Measurements from ENCODE around the gene ARSD. TPM values are rescaled to one million over a fixed set of nuclear protein-coding genes. Genes with fewer than 3 reads are reported as not detected.

ARSD gene
- total RNA-seq, 1 experiment from 2014 or later, result 8.0 TPM

GRCh38 chrX:2870650-2871049, 58.5 kb downstream of the ARSD start:
- H3K9ac ChIP-seq (ENCODE audit: low read length), result no peak overlapping the region
- no peak overlapping the region for H3K27ac ChIP-seq (ENCODE audit: low read depth, low read length)
- H3K4me3 ChIP-seq (replicated peaks in 1 of 2; ENCODE audit: low read depth in 1 of 2, low read length in 2 of 2), result no peak overlapping the region
- H3K27me3 ChIP-seq (ENCODE audit: insufficient read depth, low read length), result no peaks in the 10 kb centered on the region
- ChIA-PET CTCF (no interaction called here), RAD21 (ENCODE audit: low non-redundant PET in 1 of 2, low total read pairs in 2 of 2, uncharacterized antibody in 2 of 2, unreplicated experiment in 2 of 2) (no interaction called here), POLR2A (no interaction called here)
- no peak for ATAC-seq
- peaks cover 0 to 3% of the 10 kb centered on the region in 2 experiments; a peak in 1 of 4 replicates for H3K4me1 ChIP-seq (ENCODE audit: control insufficient read depth in 1 of 2, insufficient read depth in 2 of 2, low read length in 2 of 2)
- H3K9me3 ChIP-seq (ENCODE audit: control insufficient read depth in 1 of 2, insufficient read depth in 1 of 2, low read depth in 1 of 2, low read length in 2 of 2), result no peaks in the 10 kb centered on the region
- intact Hi-C loops (cut with micrococcal nuclease), result loop anchor here (10.0 kb wide), 1 partner anchor 764 kb away; no protein-coding TSS in a partner anchor
- no peak overlapping the region for H3K4me2 ChIP-seq (ENCODE audit: low read length)
- no peaks in the 10 kb centered on the region for H4K20me1 ChIP-seq (ENCODE audit: insufficient read depth)
- no peaks in the 10 kb centered on the region for H3K9me2 ChIP-seq (ENCODE audit: insufficient read depth)
- H2AFZ ChIP-seq (ENCODE audit: low read depth, low read length, poor library complexity, severe bottlenecking), result no peak overlapping the region
- H3K79me2 ChIP-seq (ENCODE audit: insufficient read depth, low read length), result no peaks in the 10 kb centered on the region
- no peak for DNase-seq (ENCODE audit: low read depth, low spot score)
- TF ChIP-seq ELF1 (IDR thresholded peaks at IDR 0.05; ENCODE audit: borderline replicate concordance, low read depth) (no peak), YY1 (IDR thresholded peaks at IDR 0.05; ENCODE audit: extremely low read depth, insufficient replicate concordance, low read depth, low read length) (no peak), JUND (IDR thresholded peaks at IDR 0.05) (no peak), EZH2 (IDR thresholded peaks at IDR 0.05) (no peak)
- H3K36me3 ChIP-seq (ENCODE audit: control insufficient read depth in 1 of 2, insufficient read depth in 2 of 2, low read length in 2 of 2), result no peaks in the 10 kb centered on the region
- no TSS peak for BruUV-seq (replicated peaks)

- no TSS peak for BruUV-seq (replicated peaks)
Observed at GRCh38 chrX:2867206-2867605, 61.9 kb downstream of the ARSD start.

More at GRCh38 chrX:2867206-2867605, 61.9 kb downstream of the ARSD start:
- no peak overlapping the region for H3K9ac ChIP-seq (ENCODE audit: low read length)
- CTCF ChIA-PET, result no interaction called here
- no peaks in the 10 kb centered on the region for H3K79me2 ChIP-seq (ENCODE audit: insufficient read depth, low read length)
- H3K27ac ChIP-seq (ENCODE audit: low read depth, low read length), result no peak overlapping the region
- H3K4me1 ChIP-seq (ENCODE audit: control insufficient read depth in 1 of 2, insufficient read depth in 2 of 2, low read length in 2 of 2), result no peaks in the 10 kb centered on the region
- no peaks in the 10 kb centered on the region for H3K36me3 ChIP-seq (ENCODE audit: control insufficient read depth in 1 of 2, insufficient read depth in 2 of 2, low read length in 2 of 2)
- no peak overlapping the region for H2AFZ ChIP-seq (ENCODE audit: low read depth, low read length, poor library complexity, severe bottlenecking)
- TF ChIP-seq YY1 (IDR thresholded peaks at IDR 0.05; ENCODE audit: extremely low read depth, insufficient replicate concordance, low read depth, low read length) (no peak), ATF3 (IDR thresholded peaks at IDR 0.05) (no peak), EZH2phosphoT487 (IDR thresholded peaks at IDR 0.05; ENCODE audit: borderline replicate concordance) (no peak), ZNF274 (IDR thresholded peaks at IDR 0.05; ENCODE audit: low read depth, low read length) (no peak), POLR2A (IDR thresholded peaks at IDR 0.05; ENCODE audit: borderline replicate concordance, extremely low read depth, insufficient read depth, insufficient read length) (no peak), CBX3 (IDR thresholded peaks at IDR 0.05; ENCODE audit: low read depth) (no peak)
- TF ChIP-seq, protein P1, sequence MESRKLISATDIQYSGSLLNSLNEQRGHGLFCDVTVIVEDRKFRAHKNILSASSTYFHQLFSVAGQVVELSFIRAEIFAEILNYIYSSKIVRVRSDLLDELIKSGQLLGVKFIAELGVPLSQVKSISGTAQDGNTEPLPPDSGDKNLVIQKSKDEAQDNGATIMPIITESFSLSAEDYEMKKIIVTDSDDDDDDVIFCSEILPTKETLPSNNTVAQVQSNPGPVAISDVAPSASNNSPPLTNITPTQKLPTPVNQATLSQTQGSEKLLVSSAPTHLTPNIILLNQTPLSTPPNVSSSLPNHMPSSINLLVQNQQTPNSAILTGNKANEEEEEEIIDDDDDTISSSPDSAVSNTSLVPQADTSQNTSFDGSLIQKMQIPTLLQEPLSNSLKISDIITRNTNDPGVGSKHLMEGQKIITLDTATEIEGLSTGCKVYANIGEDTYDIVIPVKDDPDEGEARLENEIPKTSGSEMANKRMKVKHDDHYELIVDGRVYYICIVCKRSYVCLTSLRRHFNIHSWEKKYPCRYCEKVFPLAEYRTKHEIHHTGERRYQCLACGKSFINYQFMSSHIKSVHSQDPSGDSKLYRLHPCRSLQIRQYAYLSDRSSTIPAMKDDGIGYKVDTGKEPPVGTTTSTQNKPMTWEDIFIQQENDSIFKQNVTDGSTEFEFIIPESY (IDR thresholded peaks at IDR 0.05; ENCODE audit: extremely low read depth, insufficient replicate concordance, low read length), result no peak
- no peak for DNase-seq (ENCODE audit: low read depth, low spot score)
- H3K4me3 ChIP-seq (replicated peaks in 1 of 2; ENCODE audit: low read depth in 1 of 2, low read length in 2 of 2), result no peak overlapping the region
- H3K9me2 ChIP-seq (ENCODE audit: insufficient read depth), result no peaks in the 10 kb centered on the region
- ATAC-seq, result no peak
- POLR2A ChIA-PET, result no interaction called here
- intact Hi-C loops (cut with micrococcal nuclease), result no loop called here
- H3K9me3 ChIP-seq (ENCODE audit: control insufficient read depth in 1 of 2, insufficient read depth in 1 of 2, low read depth in 1 of 2, low read length in 2 of 2), result no peaks in the 10 kb centered on the region
- no peaks in the 10 kb centered on the region for H4K20me1 ChIP-seq (ENCODE audit: insufficient read depth)
- no peaks in the 10 kb centered on the region for H3K27me3 ChIP-seq (ENCODE audit: insufficient read depth, low read length)
- no peak overlapping the region for H3K4me2 ChIP-seq (ENCODE audit: low read length)
- RAD21 ChIA-PET (ENCODE audit: low non-redundant PET in 1 of 2, low total read pairs in 2 of 2, uncharacterized antibody in 2 of 2, unreplicated experiment in 2 of 2), result no interaction called here

Data from HCT116 (cell line).